SK-N-SH (cell line): ENCODE data around the gene KLK11.

Experiments
- CHD2 ChIP-seq: fragments of 150-350 bp; IDR thresholded peaks from 2 replicates; pipeline ENCODE4 v1.6.1; 2018; ENCODE audit warnings: low read length; ENCODE audit not compliant: partially characterized antibody
- RCOR1 ChIP-seq: fragments of 150-350 bp; IDR thresholded peaks from 2 replicates; pipeline ENCODE4 v1.6.1; 2017; ENCODE audit warnings: antibody characterized with exemption, low read length
- RFX5 ChIP-seq: IDR thresholded peaks from 2 replicates; pipeline ENCODE4 v1.6.1; 2012; ENCODE audit warnings: mild to moderate bottlenecking, improper control_type of control experiment, low read length
- TF ChIP-seq, protein P1 (sequence below): fragments of 200-600 bp; sonication (generic); IDR thresholded peaks from 2 replicates; pipeline ENCODE4 v1.6.1; 2017; ENCODE audit warnings: antibody characterized with exemption, mild to moderate bottlenecking, moderate library complexity

DNA sequence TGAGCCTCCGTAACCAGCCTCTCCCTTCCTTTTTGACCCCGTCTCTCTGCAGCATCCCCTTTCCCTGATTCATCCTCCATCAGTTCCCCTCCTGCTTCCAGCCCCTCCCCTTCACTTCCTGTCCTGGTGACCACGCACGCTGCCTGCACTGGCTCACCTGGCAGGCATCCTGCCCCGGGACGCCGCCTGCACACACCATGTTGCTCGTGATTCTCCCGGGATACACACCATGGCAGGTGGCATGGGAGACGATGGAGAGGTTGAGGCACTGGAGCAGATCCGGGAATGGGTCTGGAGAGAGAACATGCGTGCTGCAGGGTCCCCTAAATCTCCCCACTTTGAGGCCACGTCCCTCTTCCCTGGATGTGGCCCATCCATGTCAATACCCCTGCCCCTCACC lies 4.2 kb upstream of the KLK11 start:
- TF ChIP-seq, protein P1, sequence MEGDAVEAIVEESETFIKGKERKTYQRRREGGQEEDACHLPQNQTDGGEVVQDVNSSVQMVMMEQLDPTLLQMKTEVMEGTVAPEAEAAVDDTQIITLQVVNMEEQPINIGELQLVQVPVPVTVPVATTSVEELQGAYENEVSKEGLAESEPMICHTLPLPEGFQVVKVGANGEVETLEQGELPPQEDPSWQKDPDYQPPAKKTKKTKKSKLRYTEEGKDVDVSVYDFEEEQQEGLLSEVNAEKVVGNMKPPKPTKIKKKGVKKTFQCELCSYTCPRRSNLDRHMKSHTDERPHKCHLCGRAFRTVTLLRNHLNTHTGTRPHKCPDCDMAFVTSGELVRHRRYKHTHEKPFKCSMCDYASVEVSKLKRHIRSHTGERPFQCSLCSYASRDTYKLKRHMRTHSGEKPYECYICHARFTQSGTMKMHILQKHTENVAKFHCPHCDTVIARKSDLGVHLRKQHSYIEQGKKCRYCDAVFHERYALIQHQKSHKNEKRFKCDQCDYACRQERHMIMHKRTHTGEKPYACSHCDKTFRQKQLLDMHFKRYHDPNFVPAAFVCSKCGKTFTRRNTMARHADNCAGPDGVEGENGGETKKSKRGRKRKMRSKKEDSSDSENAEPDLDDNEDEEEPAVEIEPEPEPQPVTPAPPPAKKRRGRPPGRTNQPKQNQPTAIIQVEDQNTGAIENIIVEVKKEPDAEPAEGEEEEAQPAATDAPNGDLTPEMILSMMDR = no peak
- TF ChIP-seq RCOR1 = no peak
- TF ChIP-seq CHD2 = no peak
- no peak for TF ChIP-seq RFX5
